Hepatocyte (in vitro differentiated cells): ENCODE results near the gene FNBP1L. TPM values are rescaled to one million over a fixed set of nuclear protein-coding genes. Genes with fewer than 3 reads are reported as not detected.

Experiments
- DNase-seq: peaks from one replicate; pipeline ENCODE4 v3.0.0-alpha.2; 2016; ENCODE audit warnings: low spot score
- H2AFZ ChIP-seq: fragments of 200-600 bp; sonication (generic); 2 replicates; pipeline ENCODE4 v1.6.0; 2016; ENCODE audit warnings: antibody characterized with exemption, mild to moderate bottlenecking
- H3K27ac ChIP-seq: fragments of 200-600 bp; sonication (generic); 2 replicates; pipeline ENCODE4 v1.5.1; 2016; ENCODE audit warnings: mild to moderate bottlenecking
- H3K27me3 ChIP-seq: fragments of 200-600 bp; sonication (generic); 2 replicates; pipeline ENCODE4 v1.6.1; 2016
- H3K36me3 ChIP-seq: fragments of 200-600 bp; sonication (generic); replicated peaks from 2 replicates; pipeline ENCODE4 v1.5.1; 2016; ENCODE audit warnings: low read depth; ENCODE audit not compliant: insufficient read depth
- H3K4me1 ChIP-seq: fragments of 200-600 bp; sonication (generic); 2 replicates; pipeline ENCODE4 v1.5.1; 2016; ENCODE audit warnings: mild to moderate bottlenecking, moderate library complexity; ENCODE audit not compliant: insufficient read depth
- H3K4me2 ChIP-seq: fragments of 200-600 bp; sonication (generic); 2 replicates; pipeline ENCODE4 v1.6.0; 2016
- H3K4me3 ChIP-seq: fragments of 200-600 bp; sonication (generic); 2 replicates; pipeline ENCODE4 v1.5.1; 2016; ENCODE audit warnings: mild to moderate bottlenecking
- H3K79me2 ChIP-seq: fragments of 200-600 bp; sonication (generic); 2 replicates; pipeline ENCODE4 v1.6.0; 2017; ENCODE audit warnings: mild to moderate bottlenecking
- H3K9me2 ChIP-seq: fragments of 200-600 bp; sonication (generic); replicated peaks from 2 replicates; pipeline ENCODE4 v1.6.0; 2017; ENCODE audit warnings: mild to moderate bottlenecking; ENCODE audit not compliant: insufficient read depth
- H3K9me3 ChIP-seq: fragments of 200-600 bp; sonication (generic); 2 replicates; pipeline ENCODE4 v1.5.1; 2016; ENCODE audit warnings: low read depth, mild to moderate bottlenecking
- H4K20me1 ChIP-seq: fragments of 200-600 bp; sonication (generic); 2 replicates; pipeline ENCODE4 v1.6.0; 2016; ENCODE audit warnings: mild to moderate bottlenecking; ENCODE audit not compliant: insufficient read depth, poor library complexity, severe bottlenecking
- EZH2 ChIP-seq: fragments of 200-600 bp; sonication (generic); IDR thresholded peaks from 2 replicates; pipeline ENCODE4 v1.6.1; 2016; ENCODE audit warnings: antibody characterized with exemption, mild to moderate bottlenecking, borderline replicate concordance
- EZH2phosphoT487 ChIP-seq: fragments of 200-600 bp; sonication (generic); IDR thresholded peaks from one replicate; pipeline ENCODE4 v1.6.1; 2018; ENCODE audit warnings: antibody characterized with exemption, mild to moderate bottlenecking, low read depth, moderate library complexity; ENCODE audit not compliant: unreplicated experiment, severe bottlenecking
- WGBS: methylation state at CpG from one replicate; pipeline ENCODE4 v1.1.6; 2016; ENCODE audit warnings: low lambda C conversion rate; ENCODE audit errors: missing lambda C conversion rate; 5-methylcytosine and 5-hydroxymethylcytosine counted together
- polyA plus RNA-seq: library from polyadenylated mRNA; unstranded; fragments of >200 nt; fragmentation: Nextera tagmentation; extraction: Ambion mirVana; gene quantifications from 2 replicates; pipeline ENCODE4 v1.2.1, GENCODE V29; 2016
- total RNA-seq: library from RNA; depleted of rRNA; stranded (reverse); fragments of >200 nt; gene quantifications from 2 replicates; pipeline ENCODE4 v1.2.3, GENCODE V29; 2014
- TF ChIP-seq, protein P1 (sequence below): fragments of 200-600 bp; sonication (generic); IDR thresholded peaks from 2 replicates; pipeline ENCODE4 v1.5.1; 2016; ENCODE audit warnings: antibody characterized with exemption, mild to moderate bottlenecking; ENCODE audit not compliant: poor library complexity

Gene FNBP1L
- total and polyA plus RNA-seq, 2 experiments from 2014 or later: 46.8 to 98.8 TPM

DNA sequence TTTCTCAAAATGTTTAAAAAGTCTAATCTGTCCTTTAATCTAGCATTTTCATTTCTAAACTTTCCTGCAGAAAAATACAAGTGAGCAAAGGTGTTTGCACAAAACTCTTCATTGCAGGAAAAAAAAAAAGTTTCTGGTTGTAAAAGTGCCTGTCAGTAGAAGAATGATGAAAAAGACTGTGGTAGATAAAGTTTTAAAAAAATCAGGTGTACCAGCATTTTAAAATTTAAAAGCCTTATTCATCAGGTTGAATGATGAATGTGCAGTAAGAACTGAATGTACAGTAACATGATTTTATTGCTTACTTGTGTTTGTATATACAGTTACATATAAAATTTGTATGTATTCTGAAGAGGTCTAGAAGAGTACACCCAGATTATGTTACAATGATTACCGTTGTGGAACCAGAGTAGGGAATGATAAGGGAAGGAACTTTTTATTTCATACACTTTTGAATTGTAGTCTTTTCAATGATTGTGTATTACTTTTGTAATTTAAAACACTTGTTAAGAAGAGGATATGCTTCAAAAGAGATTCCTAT is 54.0 kb downstream of the FNBP1L start:
- WGBS: 50% methylated on average over 1 of the region's 1 CpG
- peaks cover 6% of the 10 kb centered on the region for H3K4me1 ChIP-seq
- no peaks in the 10 kb centered on the region for H3K36me3 ChIP-seq
- H3K27me3 ChIP-seq: no peaks in the 10 kb centered on the region
- peaks cover 39% of the 10 kb centered on the region for H4K20me1 ChIP-seq
- H3K9me3 ChIP-seq: no peaks in the 10 kb centered on the region
- no peak for DNase-seq
- peaks cover 96% of the 10 kb centered on the region for H3K79me2 ChIP-seq
- no peak overlapping the region for H2AFZ ChIP-seq
- no peaks in the 10 kb centered on the region for H3K9me2 ChIP-seq
- TF ChIP-seq, protein P1, sequence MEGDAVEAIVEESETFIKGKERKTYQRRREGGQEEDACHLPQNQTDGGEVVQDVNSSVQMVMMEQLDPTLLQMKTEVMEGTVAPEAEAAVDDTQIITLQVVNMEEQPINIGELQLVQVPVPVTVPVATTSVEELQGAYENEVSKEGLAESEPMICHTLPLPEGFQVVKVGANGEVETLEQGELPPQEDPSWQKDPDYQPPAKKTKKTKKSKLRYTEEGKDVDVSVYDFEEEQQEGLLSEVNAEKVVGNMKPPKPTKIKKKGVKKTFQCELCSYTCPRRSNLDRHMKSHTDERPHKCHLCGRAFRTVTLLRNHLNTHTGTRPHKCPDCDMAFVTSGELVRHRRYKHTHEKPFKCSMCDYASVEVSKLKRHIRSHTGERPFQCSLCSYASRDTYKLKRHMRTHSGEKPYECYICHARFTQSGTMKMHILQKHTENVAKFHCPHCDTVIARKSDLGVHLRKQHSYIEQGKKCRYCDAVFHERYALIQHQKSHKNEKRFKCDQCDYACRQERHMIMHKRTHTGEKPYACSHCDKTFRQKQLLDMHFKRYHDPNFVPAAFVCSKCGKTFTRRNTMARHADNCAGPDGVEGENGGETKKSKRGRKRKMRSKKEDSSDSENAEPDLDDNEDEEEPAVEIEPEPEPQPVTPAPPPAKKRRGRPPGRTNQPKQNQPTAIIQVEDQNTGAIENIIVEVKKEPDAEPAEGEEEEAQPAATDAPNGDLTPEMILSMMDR: no peak
- TF ChIP-seq EZH2 (no peak), EZH2phosphoT487 (no peak)
- no peak overlapping the region for H3K27ac ChIP-seq
- no peak overlapping the region for H3K4me3 ChIP-seq
- no peak overlapping the region for H3K4me2 ChIP-seq

DNA sequence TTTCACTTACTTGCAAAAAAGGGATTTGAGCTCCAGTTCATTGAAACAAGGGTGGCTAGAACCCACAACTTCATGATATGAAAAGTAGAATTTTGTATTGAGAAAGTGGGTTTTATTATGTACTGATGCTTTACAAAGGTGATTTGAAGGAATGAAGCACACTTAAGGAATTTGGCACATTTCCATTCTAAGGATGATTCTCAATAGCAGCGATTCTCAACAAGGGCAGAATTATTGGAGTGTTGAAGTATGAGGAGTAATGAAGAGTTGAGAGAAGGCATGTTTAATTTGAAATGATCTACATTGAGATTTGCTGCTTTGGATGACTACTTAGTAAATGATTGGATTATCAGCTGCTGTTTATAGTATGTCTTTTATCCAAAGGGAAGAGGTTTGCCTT is 54.7 kb downstream of the FNBP1L start:
- Histone ChIP-seq H4K20me1 (peaks cover 34% of the 10 kb centered on the region), H3K79me2 (peaks cover 95% of the 10 kb centered on the region)

DNA sequence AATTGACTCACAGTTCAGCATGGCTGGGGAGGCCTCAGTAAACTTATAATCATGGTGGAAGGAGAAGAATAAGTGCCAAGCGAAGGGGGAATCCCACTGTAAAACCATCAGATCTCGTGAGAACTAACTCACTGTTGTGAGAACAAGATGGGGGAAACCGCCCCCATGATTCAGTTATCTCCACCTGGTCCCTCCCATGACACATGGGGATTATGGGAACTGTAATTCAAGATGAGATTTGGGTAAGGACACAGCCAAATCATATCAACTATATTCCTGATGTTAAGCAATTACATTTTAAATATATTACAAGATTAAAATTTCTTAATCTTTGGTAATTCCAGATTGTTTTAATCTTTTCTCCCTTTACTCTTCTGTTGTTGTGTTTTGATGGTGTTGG is 55.2 kb downstream of the FNBP1L start:
- no peak for DNase-seq
- WGBS: 99% methylated on average over 3 of the region's 3 CpGs

More for the DNA sequence above, 54.7 kb downstream of the FNBP1L start:
- no peak for DNase-seq
- Histone ChIP-seq H3K27me3 (no peaks in the 10 kb centered on the region), H3K36me3 (no peaks in the 10 kb centered on the region), H3K27ac (no peak overlapping the region), H3K9me2 (no peaks in the 10 kb centered on the region), H3K4me1 (peaks cover 6% of the 10 kb centered on the region), H2AFZ (no peak overlapping the region), H3K4me3 (no peak overlapping the region), H3K9me3 (no peaks in the 10 kb centered on the region), H3K4me2 (no peak overlapping the region)
- 97% methylated on average over 1 of the region's 1 CpG for WGBS
- TF ChIP-seq EZH2phosphoT487: no peak
- TF ChIP-seq, protein P1: no peak
- TF ChIP-seq EZH2: no peak

More for the DNA sequence above, 55.2 kb downstream of the FNBP1L start:
- Histone ChIP-seq H3K27me3 (no peaks in the 10 kb centered on the region), H3K4me2 (no peak overlapping the region), H2AFZ (no peak overlapping the region), H3K79me2 (peaks cover 95% of the 10 kb centered on the region), H3K9me3 (no peaks in the 10 kb centered on the region), H3K9me2 (no peaks in the 10 kb centered on the region), H3K4me1 (peaks cover 6% of the 10 kb centered on the region), H4K20me1 (peaks cover 28% of the 10 kb centered on the region), H3K27ac (no peak overlapping the region), H3K4me3 (no peak overlapping the region), H3K36me3 (no peaks in the 10 kb centered on the region)
- no peak for TF ChIP-seq EZH2phosphoT487
- no peak for TF ChIP-seq EZH2
- TF ChIP-seq, protein P1: no peak
